RWPE2 (cell line): ENCODE measurements around the gene TXN2.
A peak's percentile ranks its signal among the peaks of the same experiment; 100 is the strongest.

Experiments used
- ATAC-seq: fragments of 200-7000 bp; cut with Tn5 transposase; 3 replicates; pipeline ENCODE4 v1.9.1; 2021; ENCODE audit warnings: low read depth
- DNase-seq: peaks from one replicate; pipeline ENCODE4 v3.0.0-alpha.2; 2020; ENCODE audit warnings: low spot score
- H3K27ac ChIP-seq: fragments of 450-650 bp; 2 replicates; pipeline ENCODE4 v1.5.1; 2017; ENCODE audit warnings: mild to moderate bottlenecking; ENCODE audit not compliant: poor library complexity, severe bottlenecking
- H3K27me3 ChIP-seq: fragments of 250-450 bp; sonication (Bioruptor Pico); 2 replicates; pipeline ENCODE4 v1.5.1; 2021; ENCODE audit warnings: mild to moderate bottlenecking, moderate library complexity; ENCODE audit not compliant: insufficient read depth, poor library complexity, severe bottlenecking
- H3K36me3 ChIP-seq: fragments of 250-450 bp; sonication (Bioruptor Pico); 2 replicates; pipeline ENCODE4 v1.5.1; 2020; ENCODE audit warnings: low read depth, mild to moderate bottlenecking, moderate library complexity
- H3K4me1 ChIP-seq: fragments of 250-450 bp; sonication (Bioruptor Pico); 2 replicates; pipeline ENCODE4 v1.5.1; 2021; ENCODE audit warnings: mild to moderate bottlenecking, moderate library complexity; ENCODE audit not compliant: insufficient read depth, poor library complexity, severe bottlenecking
- H3K4me3 ChIP-seq: fragments of 250-450 bp; sonication (Bioruptor Pico); 2 replicates; pipeline ENCODE4 v1.5.1; 2021; ENCODE audit warnings: mild to moderate bottlenecking, moderate library complexity; ENCODE audit not compliant: severe bottlenecking
- H3K9me3 ChIP-seq: fragments of 250-450 bp; sonication (Bioruptor Pico); 2 replicates; pipeline ENCODE4 v1.5.1; 2021; ENCODE audit warnings: mild to moderate bottlenecking, moderate library complexity; ENCODE audit not compliant: severe bottlenecking
- CTCF ChIP-seq: fragments of 450-650 bp; IDR thresholded peaks from one replicate; pipeline ENCODE4 v1.5.1; 2017; ENCODE audit warnings: mild to moderate bottlenecking, moderate library complexity; ENCODE audit not compliant: poor library complexity, severe bottlenecking

The TXN2 gene

GRCh38 chr22:36481393-36482168 is at the start of gene TXN2:
Gene TXN2, minus strand, starts transcription at chr22:36481640. Its CDS starts 803 bp downstream, at chr22:36480837.
- ATAC-seq = peak; percentile 88
- Histone ChIP-seq H3K4me3 (peak within 1 kb of the TSS; percentile 85), H3K9me3 (peaks cover 1% of the 10 kb centered on the region), H3K4me1 (peaks cover 7% of the 10 kb centered on the region), H3K27ac (peak within 1 kb of the TSS; percentile 86), H3K36me3 (peaks cover 35% of the 10 kb centered on the region), H3K27me3 (no peaks in the 10 kb centered on the region)
- no peak for TF ChIP-seq CTCF
- DNase-seq = peak; percentile 97

DNA sequence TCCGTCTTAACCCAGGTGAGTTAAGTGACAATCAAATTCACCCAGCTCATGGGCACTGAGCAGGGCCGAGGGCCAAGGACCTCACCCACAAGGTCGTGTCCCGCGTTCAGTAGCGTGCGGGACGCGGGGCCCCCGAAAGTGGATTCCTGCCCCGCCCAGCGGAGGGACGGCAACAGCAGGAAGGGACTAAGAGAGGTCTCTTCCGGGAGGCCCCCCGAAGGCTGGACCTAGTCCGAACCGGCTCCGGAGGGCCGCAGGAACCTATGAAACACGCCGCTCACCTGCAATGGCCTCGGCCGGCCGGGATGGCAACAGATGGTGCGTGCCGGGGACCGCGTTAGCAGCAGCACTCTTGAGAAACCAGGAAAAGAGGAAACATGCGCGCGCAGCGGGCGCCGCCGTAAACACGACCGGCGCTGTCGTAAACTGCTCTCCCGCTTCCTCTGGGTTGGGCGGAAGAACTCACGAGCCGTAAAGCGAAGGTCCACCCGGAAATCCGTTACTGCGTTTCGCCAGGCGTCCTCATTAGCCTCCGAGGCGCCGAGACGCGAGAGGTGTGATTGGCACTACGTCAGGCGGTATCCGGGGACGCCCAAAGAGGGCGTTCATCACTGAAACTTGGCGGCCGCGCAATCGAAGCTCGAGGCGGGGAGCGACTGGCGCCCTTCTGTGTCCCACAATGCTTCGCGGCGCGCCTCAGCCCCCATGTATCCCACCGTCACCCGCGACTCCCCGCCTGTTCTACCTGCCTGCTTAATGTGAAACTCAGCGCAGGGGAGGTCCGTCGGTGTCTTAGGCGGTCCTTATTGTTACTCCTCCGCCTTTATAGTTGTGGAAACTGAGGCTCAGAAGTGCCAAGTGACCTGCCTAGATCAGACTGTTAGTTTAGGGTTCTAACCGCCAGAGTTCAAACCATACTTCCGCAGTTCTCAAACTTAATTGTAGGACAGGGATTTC is 47.6 kb upstream of the TXN2 start, which contains the start of gene EIF3D:
Gene EIF3D (minus strand): TSS at position 372 of the 957 bp plus-strand sequence. CDS start 3,045 bp downstream, outside the sequence.
- TF ChIP-seq CTCF = peak; percentile 5
- ATAC-seq = peak; percentile 88
- Histone ChIP-seq H3K36me3 (peaks cover 40% of the 10 kb centered on the region), H3K4me1 (peaks cover 10% of the 10 kb centered on the region), H3K9me3 (no peaks in the 10 kb centered on the region), H3K4me3 (peak within 1 kb of the TSS; percentile 60), H3K27me3 (no peaks in the 10 kb centered on the region), H3K27ac (peak within 1 kb of the TSS; percentile 81)
- peak; percentile 99 for DNase-seq

- Histone ChIP-seq H3K27ac (peak overlapping the region; percentile 81), H3K27me3 (no peaks in the 10 kb centered on the region), H3K36me3 (peaks cover 47% of the 10 kb centered on the region), H3K4me1 (peaks cover 10% of the 10 kb centered on the region), H3K4me3 (peak overlapping the region; percentile 60), H3K9me3 (no peaks in the 10 kb centered on the region)
- ATAC-seq (no peak), DNase-seq (no peak)
- no peak for TF ChIP-seq CTCF
Observed at GRCh38 chr22:36528341-36528740, 46.9 kb upstream of the TXN2 start.

GRCh38 chr22:36522662-36523061 is 41.2 kb upstream of the TXN2 start:
- H3K27me3 ChIP-seq = no peaks in the 10 kb centered on the region
- no peak for TF ChIP-seq CTCF
- peaks cover 2% of the 10 kb centered on the region for H3K4me1 ChIP-seq
- no peak for DNase-seq
- H3K9me3 ChIP-seq = no peaks in the 10 kb centered on the region
- no peak overlapping the region for H3K4me3 ChIP-seq
- no peak for ATAC-seq
- H3K27ac ChIP-seq = no peak overlapping the region
- peaks cover 100% of the 10 kb centered on the region for H3K36me3 ChIP-seq
